Esophagus squamous epithelium (tissue), 5 donors: ENCODE results near the gene GLB1L3. TPM values are rescaled to one million over a fixed set of nuclear protein-coding genes. Genes with fewer than 3 reads are reported as not detected.

Experiments
- DNase-seq: peaks from one replicate; lab custom pipeline; 2025; lab: John Stamatoyannopoulos, UW
- H3K27ac ChIP-seq, 4 donors: fragments of 200-600 bp; sonication (generic); one replicate each; pipeline ENCODE4 v1.5.1; 2016 to 2019; ENCODE audit warnings: mild to moderate bottlenecking in 1 of 4
- H3K27me3 ChIP-seq, 4 donors: fragments of 200-600 bp; sonication (generic); 1 replicate in 3 of 4; 2 replicates in 1 of 4; pipeline versions ENCODE4 v1.5.1 to v1.6.0; 2017 to 2021; ENCODE audit warnings: antibody characterized with exemption in 1 of 4
- H3K36me3 ChIP-seq, 3 donors: fragments of 200-600 bp; sonication (generic); one replicate each; pipeline ENCODE4 v1.5.1; 2016 to 2019
- H3K4me1 ChIP-seq, 3 donors: fragments of 200-600 bp; sonication (generic); one replicate each; pipeline ENCODE4 v1.5.1; 2017 to 2019
- H3K4me3 ChIP-seq, 4 donors: fragments of 200-600 bp; sonication (generic); 1 replicate in 3 of 4; 2 replicates in 1 of 4; pipeline ENCODE4 v1.5.1; 2016 to 2019; ENCODE audit warnings: mild to moderate bottlenecking in 2 of 4, moderate library complexity in 1 of 4
- H3K9me3 ChIP-seq, 3 donors: fragments of 200-600 bp; sonication (generic); one replicate each; pipeline ENCODE4 v1.5.1; 2016 to 2019
- CTCF ChIP-seq, 6 experiments: fragments of 450-650 bp in 4 of 6; fragments of 200-600 bp in 2 of 6; sonication (generic) in 2 of 6; IDR thresholded peaks; one replicate each; pipeline ENCODE4 v1.5.1; 2016 to 2019; ENCODE audit warnings: antibody characterized with exemption in 6 of 6, mild to moderate bottlenecking in 4 of 6, moderate library complexity in 4 of 6
- POLR2A ChIP-seq, 4 donors: fragments of 450-650 bp; IDR thresholded peaks; one replicate each; pipeline ENCODE4 v1.6.1; 2017; ENCODE audit warnings: antibody characterized with exemption in 4 of 4, mild to moderate bottlenecking in 4 of 4, moderate library complexity in 3 of 4
- WGBS, 2 donors: methylation state at CpG; one replicate each; pipeline ENCODE4 v1.1.5; 2018; 5-methylcytosine and 5-hydroxymethylcytosine counted together
- intact Hi-C: fragments of 100-400 bp; cut with DNase I; formaldehyde crosslinking; loops from one replicate; pipeline ENCODE4 v1.15.0; 2022
- total RNA-seq, 4 donors: library from RNA; depleted of rRNA; stranded (reverse); fragments of >200 nt; gene quantifications; one replicate each; pipeline ENCODE4 v1.1.0, GENCODE V29; 2016
- donor health status: DM: yes; HTN: yes; CAD: no.

Gene GLB1L3
- total RNA-seq, 4 donors from 2014 or later = under 0.01 TPM; not detected in 3

- H3K27ac ChIP-seq = no peak overlapping the region
- no peaks in the 10 kb centered on the region for H3K36me3 ChIP-seq
- TF ChIP-seq POLR2A (IDR thresholded peaks at IDR 0.05) (no peak), CTCF (IDR thresholded peaks at IDR 0.05) (no peak)
- intact Hi-C loops = no loop called here
- H3K9me3 ChIP-seq = no peaks in the 10 kb centered on the region
- peaks cover 0 to 10% (median 0%) of the 10 kb centered on the region in 4 donors for H3K27me3 ChIP-seq
- 50 to 80% methylated on average over 1 to 4 of the region's 4 CpGs for whole genome bisulfite sequencing, 2 donors
- no peak overlapping the region for H3K4me3 ChIP-seq
- H3K4me1 ChIP-seq = peaks cover 0 to 6% (median 0%) of the 10 kb centered on the region in 3 donors
- no peak for DNase-seq
Observed at GRCh38 chr11:134345237-134345550, 69.0 kb downstream of the GLB1L3 start.

GRCh38 chr11:134346101-134346975 is 70.2 kb downstream of the GLB1L3 start:
- no peaks in the 10 kb centered on the region for H3K36me3 ChIP-seq
- no peak overlapping the region for H3K27ac ChIP-seq
- WGBS, 2 donors = 64 to 74% methylated on average over 7 to 9 of the region's 22 CpGs
- H3K4me3 ChIP-seq = no peak overlapping the region
- H3K4me1 ChIP-seq = peaks cover 0 to 6% (median 0%) of the 10 kb centered on the region in 3 donors
- intact Hi-C loops = no loop called here
- DNase-seq = no peak
- TF ChIP-seq POLR2A (IDR thresholded peaks at IDR 0.05) = no peak
- no peak for TF ChIP-seq CTCF (IDR thresholded peaks at IDR 0.05)
- H3K27me3 ChIP-seq = peaks cover 0 to 10% (median 0%) of the 10 kb centered on the region in 4 donors
- no peaks in the 10 kb centered on the region for H3K9me3 ChIP-seq

- DNase-seq = no peak
- Histone ChIP-seq H3K4me1 (peaks cover 0 to 6% (median 0%) of the 10 kb centered on the region in 3 donors), H3K9me3 (no peaks in the 10 kb centered on the region), H3K27ac (no peak overlapping the region), H3K27me3 (peaks cover 0 to 7% (median 0%) of the 10 kb centered on the region in 4 donors), H3K36me3 (no peaks in the 10 kb centered on the region), H3K4me3 (no peak overlapping the region)
- 74 to 94% methylated on average over 3 to 4 of the region's 5 CpGs for WGBS, 2 donors
- TF ChIP-seq CTCF (IDR thresholded peaks at IDR 0.05) (no peak), POLR2A (IDR thresholded peaks at IDR 0.05) (no peak)
- intact Hi-C loops = no loop called here
Observed at GRCh38 chr11:134346976-134347350, 70.8 kb downstream of the GLB1L3 start.

GRCh38 chr11:134347441-134347840 is 71.3 kb downstream of the GLB1L3 start:
- no peak for DNase-seq

More at GRCh38 chr11:134347441-134347840, 71.3 kb downstream of the GLB1L3 start:
- Histone ChIP-seq H3K36me3 (no peaks in the 10 kb centered on the region), H3K9me3 (no peaks in the 10 kb centered on the region), H3K27ac (no peak overlapping the region), H3K27me3 (peaks cover 0 to 4% (median 0%) of the 10 kb centered on the region in 4 donors), H3K4me3 (no peak overlapping the region), H3K4me1 (peaks cover 0 to 6% (median 0%) of the 10 kb centered on the region in 3 donors)
- no peak for TF ChIP-seq CTCF (IDR thresholded peaks at IDR 0.05)
- TF ChIP-seq POLR2A (IDR thresholded peaks at IDR 0.05) = no peak
- WGBS, 2 donors = 79 to 84% methylated on average over 5 to 10 of the region's 10 CpGs
- intact Hi-C loops = no loop called here
